Anterior cingulate cortex (tissue), 58 donors: Measurements from ENCODE around the gene BMERB1.

ENCODE experiments used
- DNase-seq, 58 donors: peaks; one replicate each; lab custom pipeline; 2025; lab: John Stamatoyannopoulos, UW

Gene BMERB1

DNA sequence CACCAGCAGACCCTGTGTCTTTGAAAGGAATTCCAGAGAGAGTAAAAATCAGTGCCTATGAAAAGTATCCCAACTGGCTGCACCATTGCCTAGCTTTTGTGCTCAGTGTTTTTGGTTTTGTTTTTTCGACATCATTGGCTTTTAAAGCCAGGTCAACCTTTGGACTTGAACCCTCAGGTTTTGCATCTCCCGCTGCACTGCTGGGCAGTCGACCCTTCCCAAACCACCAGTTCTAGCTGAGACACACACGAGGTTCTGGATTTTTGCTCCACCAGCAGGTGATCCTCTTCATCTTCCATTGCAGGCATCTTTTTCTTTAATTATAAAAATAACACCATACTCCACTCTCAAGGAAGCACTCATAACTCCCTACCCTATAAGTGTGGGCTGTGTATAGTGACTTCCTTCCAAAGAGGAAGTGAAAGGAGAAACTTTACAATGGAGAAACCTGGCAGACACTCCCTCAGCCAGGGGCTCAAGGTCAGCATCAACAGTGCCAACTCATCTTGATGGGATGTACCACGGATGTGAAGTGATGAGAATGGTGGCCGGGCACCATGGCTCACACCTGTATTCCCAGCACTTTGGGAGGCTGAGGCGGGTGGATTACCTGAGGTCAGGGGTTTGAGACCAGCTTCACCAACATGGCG lies 57.8 kb downstream of the BMERB1 start:
- DNase-seq: no peak

DNA sequence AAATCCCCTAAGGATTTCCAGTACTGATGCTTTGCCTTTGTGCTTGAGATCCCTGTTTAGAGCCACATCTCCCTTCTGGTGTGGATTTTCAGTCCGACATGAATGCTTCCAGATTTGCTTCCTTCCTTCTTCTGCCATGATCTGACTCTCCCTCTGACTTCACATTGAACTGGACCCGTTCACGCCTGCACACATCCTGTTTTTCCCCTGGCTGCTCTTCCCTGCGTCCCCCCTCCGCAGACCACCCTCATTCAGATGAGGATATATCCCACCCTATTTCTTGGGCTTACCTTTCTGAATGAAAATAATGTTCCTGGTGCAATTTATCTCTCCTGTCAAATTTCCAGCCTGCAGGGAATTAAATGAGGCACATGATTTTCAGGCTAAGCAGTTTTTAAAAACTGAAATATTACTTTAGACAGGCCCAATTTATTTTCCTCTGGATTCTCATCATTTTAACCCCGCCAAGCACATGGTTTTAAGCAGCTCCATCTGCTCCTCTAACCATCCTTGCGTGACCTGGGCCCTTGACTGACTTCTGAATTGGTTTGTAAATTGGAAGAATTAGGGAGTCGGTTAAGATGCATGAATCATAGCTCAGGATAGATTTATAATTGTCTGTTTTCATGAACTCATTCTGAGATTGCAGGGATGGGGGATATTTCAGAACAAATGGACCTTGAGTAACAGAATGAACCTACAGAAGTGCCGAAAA lies 59.2 kb downstream of the BMERB1 start:
- DNase-seq: no peak

DNA sequence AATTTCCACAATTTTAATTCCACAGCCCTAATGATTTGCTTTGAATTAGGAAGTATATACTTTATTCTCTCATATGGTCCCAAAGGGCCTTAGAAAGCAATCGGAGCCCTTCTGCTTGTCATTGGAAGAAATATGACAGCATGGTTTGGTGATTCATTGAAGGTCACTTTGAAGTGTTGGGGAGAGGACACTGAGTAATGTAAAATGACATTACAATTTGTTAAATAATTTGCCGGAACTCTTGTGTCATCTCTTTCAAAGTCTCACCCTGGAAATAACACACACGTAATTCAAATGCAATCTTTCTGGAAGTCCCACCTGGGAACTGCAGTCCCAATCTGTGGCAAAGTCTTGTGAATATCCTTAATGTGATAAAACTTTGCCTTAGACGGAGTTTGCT lies 59.8 kb downstream of the BMERB1 start:
- DNase-seq: no peak

DNA sequence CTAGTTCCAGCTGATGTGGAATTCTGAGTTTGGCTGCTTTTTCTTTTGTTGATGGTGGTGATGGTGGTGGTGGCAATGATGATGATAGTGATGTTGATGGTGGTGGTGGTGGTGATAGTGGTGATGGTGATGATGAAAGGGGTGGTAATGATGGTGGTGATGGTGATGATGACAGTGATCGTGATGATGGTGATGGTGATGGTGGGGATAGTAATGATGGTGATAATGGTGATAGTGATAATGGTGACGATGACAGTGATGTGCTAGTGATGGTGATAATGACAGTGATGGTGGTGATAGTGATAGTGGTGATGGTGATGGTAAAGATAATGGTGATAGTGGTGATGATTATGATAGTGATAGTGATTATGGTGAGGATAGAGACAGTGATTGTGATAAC lies 61.5 kb downstream of the BMERB1 start:
- no peak for DNase-seq

DNA sequence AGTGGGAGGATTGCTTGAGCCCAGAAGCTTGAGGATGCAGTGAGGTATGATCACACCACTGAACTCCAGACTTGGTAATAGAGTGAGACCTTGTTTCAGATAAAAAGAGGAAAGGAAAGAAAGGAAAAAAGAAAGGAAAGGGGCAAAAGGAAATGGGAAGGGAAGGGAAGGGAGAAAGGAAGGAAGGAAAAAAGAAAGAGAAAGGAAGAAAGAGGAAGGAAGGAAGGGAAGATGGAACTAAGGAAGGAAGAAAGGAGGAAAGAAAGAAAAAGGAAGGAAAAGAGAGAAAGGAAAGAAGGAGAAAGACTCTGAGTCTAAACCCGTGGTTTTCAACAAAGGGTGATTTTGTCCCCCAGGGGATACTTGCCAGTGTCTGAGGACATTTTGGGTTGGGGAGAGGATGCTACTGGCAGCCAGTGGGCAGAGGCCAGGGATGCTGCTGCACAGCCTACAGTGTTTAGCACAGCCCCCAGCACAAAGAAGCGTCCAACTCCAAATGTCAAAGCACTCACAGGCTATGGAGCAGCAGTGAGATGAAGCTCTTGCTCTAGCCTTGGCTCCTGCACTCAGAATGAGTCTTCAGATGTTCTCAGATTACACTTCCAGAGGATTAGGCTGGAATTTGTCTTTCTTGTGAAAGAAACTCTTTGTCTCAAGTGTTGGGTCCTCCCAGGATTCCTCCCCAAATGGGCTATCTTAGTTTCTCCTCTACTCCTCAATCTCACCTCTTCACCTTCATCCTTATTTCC lies 64.2 kb downstream of the BMERB1 start:
- DNase-seq: no peak

DNA sequence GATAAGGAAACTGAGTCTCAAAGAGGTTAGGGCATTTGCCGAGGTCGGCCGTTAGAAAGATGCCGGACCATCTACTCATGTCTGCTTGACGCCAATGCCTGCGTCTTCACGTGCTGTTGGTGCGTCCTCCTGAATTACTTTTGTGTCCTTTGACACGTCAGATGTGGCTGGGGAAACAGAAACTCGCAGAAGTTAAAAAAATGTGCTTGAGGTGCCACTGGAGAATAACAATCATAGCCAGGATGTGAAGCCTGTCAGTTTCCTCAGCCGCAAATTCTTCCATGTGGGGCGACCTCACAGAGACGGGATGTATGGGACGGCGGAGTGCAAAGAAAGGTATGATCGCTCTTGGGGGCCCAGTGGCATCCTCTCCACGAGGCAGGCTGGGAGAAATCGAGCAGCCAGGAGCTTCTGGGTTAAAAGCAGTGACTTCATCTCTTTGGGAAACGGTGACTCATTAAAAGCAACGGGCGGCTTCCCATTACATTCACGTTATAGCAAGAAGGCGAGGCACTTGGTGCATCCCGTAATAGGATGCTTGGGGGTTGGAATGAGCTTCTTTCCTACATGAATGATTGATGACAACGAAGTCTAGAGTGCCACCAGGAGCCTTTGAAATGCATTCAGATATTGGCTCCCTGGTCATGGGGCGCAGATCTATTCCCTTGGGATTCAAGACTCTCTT lies 67.8 kb downstream of the BMERB1 start:
- DNase-seq: peak in 1 of 58 donors; percentile 18

DNA sequence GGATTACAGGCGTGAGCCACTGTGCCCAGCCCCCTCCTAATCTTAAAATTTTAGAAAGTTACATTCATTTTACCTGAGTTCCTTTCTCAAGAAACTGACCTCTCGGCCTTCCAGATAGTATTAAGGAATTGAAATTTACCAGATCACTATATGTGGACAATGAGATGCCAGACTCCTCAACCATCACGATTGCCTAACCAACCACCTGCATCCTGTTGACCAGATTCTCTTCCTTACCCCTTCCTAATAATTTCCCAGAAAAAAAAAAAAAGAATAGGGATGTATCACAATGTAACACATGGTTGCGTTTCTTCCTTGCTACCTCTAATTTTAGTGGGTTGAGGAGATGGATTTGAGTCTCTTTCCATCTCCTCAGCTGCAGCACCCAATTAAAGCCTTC lies 72.1 kb downstream of the BMERB1 start:
- DNase-seq: no peak

DNA sequence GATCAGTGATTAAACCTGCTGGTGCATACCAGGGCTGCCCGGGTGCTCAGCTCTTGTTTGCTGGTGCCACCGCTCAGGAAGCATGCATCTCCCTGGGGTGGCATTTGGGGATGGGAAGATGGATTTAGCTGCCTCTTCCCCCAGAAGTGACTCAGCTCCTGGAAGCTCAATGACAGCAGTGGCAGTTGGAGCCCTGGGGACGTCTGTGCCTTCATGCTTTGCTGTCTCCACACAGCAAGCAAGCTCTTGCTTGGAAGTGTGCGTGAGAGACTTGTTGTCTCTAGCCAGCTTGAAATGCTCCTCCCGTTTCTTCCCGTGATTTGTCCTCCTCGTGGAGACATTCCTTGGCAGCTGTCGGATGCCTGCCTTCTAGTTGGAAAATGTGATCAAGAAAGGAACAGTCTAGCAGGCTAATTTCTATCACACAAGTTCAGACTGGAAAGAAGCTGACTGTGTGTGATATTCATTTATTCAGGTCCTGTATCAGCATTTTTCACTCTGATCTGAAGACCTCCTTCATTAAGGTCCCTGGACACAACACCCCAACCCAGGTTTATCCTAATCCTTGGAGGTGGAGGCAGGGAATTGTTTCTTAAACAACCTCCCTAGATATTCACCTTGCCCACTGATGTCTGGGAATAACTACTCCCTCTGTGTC lies 73.0 kb downstream of the BMERB1 start:
- DNase-seq: peak in 45 of 58 donors; percentile 6 to 87 (median 50)

DNA sequence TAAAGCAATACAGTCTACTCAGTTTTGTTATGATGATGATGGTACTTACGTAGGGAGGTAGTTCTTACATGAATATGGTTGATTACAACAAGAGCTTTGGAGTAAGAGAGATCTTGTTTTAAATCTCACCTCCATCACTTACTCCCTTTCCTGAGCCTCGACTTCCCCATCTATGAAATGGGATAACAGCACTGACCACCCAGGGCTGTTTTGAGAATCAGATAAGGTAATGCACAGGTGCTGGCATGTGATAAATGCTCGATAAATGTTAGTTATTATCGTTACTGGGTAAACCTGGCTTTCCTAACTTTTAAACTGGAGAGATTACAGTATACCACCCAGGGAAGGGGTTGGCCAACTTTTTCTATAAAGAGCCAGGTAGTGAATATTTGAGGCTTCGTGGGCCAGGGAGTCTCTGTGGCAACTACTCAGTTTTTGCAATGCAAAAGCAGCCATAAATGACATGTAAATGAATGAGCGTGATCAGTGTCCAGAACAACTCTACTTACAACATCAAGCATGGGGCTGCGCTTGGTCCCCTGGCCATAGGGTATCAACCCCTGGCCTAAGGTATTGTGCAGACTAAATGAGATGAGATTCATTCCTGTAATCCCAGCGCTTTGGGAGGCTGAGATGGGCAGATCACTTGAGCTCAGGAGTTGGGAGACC lies 73.7 kb downstream of the BMERB1 start:
- no peak for DNase-seq

DNA sequence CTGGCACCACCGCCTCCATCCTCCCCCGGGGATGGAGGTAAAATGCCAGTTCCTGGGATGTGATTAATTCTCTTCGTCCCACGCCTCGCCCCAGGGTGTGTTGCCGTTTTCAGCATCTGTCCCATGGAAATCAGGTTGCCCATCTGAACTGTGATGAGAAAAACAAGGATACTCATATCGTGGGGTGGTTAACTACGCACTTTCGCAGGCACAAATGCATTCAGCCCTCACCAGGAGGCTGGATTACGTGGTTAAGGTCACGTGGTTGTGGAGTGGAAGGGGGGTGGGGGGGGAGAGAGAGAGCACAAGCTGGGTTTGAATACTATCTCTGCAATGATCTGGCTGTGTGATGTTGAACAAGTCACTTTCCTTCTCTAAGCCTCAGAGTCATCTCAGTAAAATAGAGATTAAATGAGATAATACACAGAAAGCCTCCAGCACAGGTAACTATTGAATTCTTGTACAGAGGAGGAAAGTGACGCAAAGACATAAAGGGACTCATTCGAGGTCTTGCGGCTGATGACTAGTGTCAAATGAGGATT lies 74.7 kb downstream of the BMERB1 start:
- DNase-seq: peak in 3 of 58 donors; percentile 5 to 30 (median 8)

DNA sequence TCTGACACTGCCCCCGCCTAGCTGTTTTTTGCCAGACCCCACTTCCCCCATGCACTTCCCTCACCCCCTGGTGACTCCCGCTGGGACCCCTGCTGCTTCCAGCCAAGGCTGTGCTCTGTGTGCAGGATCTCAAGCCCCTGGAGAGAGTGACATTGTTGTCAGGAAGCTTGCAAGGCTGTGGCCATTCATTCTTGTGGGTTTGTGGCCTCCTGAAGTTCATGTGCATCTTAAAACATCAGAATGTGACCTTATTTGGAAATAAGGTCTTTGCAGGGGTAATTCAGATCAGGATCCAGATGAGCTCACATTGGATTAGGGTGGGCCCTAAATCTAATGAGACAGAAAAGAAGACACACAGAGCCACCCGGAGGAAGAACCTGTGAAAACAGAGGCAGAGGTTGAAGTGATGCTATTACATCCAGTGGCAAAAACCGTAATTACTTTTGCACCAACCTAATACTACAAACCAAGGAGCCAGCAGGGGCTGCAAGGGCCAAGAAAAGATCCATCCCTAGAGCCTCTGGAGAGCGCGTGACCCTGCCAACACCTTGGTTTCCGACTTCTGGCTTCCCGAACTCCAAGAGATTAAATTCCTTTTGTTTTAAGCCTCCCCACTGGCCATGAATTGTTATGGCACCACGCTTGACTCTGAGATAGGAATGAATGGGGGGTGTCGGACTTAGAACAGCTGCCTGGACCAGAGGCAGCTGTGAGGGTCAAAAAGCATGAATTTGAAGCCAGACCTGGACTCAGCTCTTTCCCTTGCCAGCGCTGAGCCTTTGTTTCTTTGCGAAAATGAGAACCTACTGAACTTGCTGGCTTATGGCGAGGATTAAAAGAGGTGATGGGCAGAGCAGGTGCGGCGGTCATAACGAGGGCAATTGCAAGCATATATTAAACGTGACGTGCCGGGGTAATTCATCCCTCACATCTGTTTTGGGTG lies 75.5 kb downstream of the BMERB1 start:
- no peak for DNase-seq

DNA sequence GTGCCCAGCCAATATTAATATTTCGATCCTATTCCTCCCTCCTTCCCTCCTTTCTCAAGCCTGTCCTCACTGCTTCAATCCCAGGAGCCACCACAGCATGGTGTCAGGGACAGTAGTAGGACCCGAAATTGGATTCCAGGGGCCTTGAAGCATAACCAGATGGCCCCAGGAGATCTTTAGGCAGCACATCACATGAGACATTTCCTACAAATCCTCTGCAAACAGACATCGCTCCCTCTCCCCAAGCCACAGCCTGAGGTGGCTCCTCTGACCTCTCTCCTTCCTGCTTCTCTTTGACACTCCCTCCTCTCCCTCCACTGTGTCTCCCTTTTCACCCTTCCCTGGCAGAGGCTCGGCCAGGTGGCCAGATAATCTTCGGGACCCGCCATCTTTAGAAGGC lies 76.6 kb downstream of the BMERB1 start:
- DNase-seq: no peak

DNA sequence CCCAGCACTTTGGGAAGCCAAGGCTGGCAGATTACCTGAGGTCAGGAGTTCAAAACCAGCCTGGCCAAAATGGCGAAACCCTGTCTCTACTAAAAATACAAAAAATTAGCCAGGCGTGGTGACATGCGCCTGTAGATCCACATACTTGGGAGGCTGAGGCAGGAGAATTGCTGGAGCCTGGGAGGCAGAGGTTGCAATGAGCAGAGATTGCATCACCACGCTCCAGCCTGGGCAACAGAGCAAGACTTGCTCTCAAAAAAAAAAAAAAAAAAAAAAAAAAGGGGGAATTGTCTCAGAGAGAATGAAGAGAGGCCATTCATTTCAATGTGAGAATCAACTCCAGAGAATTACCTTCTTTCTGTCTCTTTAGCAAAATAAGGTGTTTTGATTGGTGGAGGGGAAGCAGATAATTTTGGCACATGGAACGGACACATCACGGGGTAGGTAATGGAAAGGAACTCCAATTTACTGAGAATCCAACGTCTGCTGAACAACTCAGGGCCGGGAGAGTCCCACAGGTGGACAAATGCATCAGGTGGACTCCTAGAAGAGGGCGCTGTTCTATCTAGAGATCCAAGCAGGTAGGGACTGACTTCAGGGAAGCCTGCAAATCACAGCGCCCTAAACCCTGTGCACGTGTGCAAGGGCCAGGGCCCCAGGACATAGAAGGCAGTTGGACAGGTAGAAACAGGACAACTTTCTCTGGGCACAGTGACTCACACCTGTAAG lies 77.5 kb downstream of the BMERB1 start:
- no peak for DNase-seq

DNA sequence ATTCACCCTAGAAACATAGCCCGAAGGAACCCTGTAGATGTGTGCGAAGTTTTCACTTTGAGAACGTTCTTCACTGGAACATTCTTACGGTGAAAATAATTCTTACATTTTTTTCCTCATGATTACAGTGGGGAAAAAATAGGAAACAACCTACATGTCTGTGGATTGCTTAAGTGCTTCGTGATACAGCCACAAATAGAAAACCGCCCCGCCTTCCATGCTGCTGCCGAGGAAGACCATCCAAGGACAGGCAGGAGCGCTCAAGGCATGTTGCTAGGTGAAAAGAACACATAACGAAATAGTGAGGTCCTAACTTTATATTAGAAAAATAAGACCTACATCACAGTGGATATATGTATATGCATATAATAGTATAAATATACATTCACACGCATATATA lies 78.8 kb downstream of the BMERB1 start:
- peak in 9 of 58 donors; percentile 3 to 30 (median 9) for DNase-seq

DNA sequence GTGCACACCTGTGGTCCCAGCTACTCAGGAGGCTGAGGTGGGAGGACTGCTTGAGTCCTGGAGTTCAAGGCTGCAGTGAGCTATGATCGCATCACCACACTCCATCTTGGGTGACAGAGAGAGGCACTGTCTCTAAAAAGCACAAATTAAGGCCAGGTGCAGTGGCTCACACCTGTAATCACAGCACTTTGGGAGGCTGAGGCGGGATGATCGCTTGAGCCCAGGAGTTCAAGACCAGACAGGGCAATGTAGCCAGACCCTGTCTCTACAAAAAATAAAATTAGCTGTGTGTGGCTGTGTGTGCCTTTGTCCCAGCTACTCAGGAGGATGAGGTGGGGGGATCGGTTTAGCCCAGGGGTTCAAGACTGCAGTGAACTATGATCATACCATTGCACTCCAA lies 81.6 kb downstream of the BMERB1 start:
- no peak for DNase-seq

DNA sequence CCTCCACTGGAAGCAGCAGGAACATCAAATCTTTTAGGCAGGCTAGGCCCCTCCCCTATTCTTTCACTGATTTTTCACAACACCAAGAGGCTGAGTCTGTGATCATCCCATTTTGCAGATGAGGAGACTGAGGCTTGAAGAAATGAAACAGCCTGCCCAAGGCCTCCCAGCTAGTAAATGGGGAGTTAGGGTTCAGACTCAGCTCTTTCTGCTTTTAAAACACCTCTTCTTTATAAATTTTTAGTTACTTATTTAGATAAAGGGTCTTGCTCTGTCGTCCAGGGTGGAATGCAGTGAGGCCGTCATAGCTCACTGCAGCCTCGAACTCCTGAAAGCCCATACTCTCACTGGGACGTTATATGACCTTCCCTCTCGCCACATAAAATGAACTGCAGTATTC lies 82.2 kb downstream of the BMERB1 start:
- DNase-seq: no peak

DNA sequence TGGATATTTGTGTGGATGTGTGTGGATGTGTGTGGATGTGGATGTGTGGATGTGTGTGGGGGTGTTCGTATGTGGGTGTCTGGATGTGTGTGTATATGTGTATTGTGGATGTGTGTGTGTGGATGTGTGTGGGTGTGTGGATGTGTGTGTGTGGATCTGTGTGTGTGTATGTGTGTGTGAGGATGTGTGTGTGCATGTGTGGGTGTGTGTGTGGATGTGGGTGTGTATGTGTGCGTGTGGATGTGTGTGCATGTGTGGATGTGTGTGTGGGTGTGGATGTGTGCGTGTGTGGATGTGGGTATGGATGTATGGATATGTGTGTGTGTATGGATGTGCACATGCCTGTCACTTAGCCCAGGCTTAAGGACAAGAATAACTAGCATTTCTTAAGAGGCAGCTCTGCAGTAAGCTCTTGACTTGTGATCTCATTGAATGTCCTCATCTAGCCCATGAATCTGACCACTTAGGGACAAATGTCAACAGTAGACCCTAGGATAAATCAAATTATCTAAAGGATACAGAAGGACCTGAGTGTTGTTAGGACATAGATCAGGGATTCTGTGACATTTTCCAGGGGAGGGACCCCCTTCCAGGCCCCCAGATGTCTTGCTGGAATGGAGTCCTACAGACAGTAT lies 83.5 kb downstream of the BMERB1 start:
- DNase-seq: no peak
